A549 (cell line): ENCODE measurements around the gene XRRA1. TPM values are rescaled to one million over a fixed set of nuclear protein-coding genes. Genes with fewer than 3 reads are reported as not detected.

ENCODE experiments used
- ATAC-seq, 2 experiments: fragments of 200-7000 bp in 1 of 2; fragments of >200 bp in 1 of 2; cut with Nextera tagmentation in 1 of 2; cut with Tn5 transposase in 1 of 2; 3 replicates each; pipeline versions ENCODE4 v1.8.0 to v1.9.1; 2018 to 2020; ENCODE audit warnings: mild to moderate bottlenecking in 1 of 2, moderate library complexity in 1 of 2
- CTCF ChIA-PET: fragments of 300-600 bp; sonication (Branson Sonifier 250); formaldehyde crosslinking; extraction: SDS; loops from one replicate; lab custom pipeline; 2021; ENCODE audit warnings: antibody characterized with exemption, inconsistent platforms; lab: Yijun Ruan, JAX
- POLR2A ChIA-PET: fragments of 350-600 bp; formaldehyde crosslinking; extraction: SDS; loops from one replicate; lab custom pipeline; 2021; ENCODE audit warnings: antibody characterized with exemption, inconsistent platforms; lab: Yijun Ruan, JAX
- DNase-seq, 2 experiments: peaks; one replicate each; pipeline versions ENCODE4 v3.0.0 to v3.0.0-alpha.2; 2011 to 2016; ENCODE audit warnings: low read depth in 1 of 2, low spot score in 1 of 2
- FAIRE-seq: peaks from 2 replicates; lab custom pipeline; 2011; peaks lifted over from hg19 to GRCh38; lab: Jason Lieb, UNC
- H3K27ac ChIP-seq, 2 experiments: fragments of >200 bp; sonication (Bioruptor Twin); formaldehyde crosslinking; 3 replicates each; pipeline ENCODE4 v1.5.1; 2016 to 2017
- H3K4me1 ChIP-seq: fragments of >200 bp; sonication (Bioruptor Twin); formaldehyde crosslinking; 3 replicates; pipeline ENCODE4 v1.6.1; 2016
- H3K4me2 ChIP-seq: fragments of >200 bp; sonication (Bioruptor Twin); formaldehyde crosslinking; 3 replicates; pipeline ENCODE4 v1.6.1; 2016
- H3K4me3 ChIP-seq: fragments of >200 bp; sonication (Bioruptor Twin); formaldehyde crosslinking; 3 replicates; pipeline ENCODE4 v1.5.1; 2016
- H3K9me3 ChIP-seq: fragments of >200 bp; sonication (Bioruptor Twin); formaldehyde crosslinking; 3 replicates; pipeline ENCODE4 v1.6.1; 2016
- CEBPB ChIP-seq, 2 experiments: fragments of >200 bp in 1 of 2; sonication (Bioruptor Twin) in 1 of 2; formaldehyde crosslinking in 1 of 2; IDR thresholded peaks; 2 replicates each; pipeline ENCODE4 v1.6.1; 2012 to 2016
- CHD2 ChIP-seq: fragments of 150-350 bp; IDR thresholded peaks from 2 replicates; pipeline ENCODE4 v1.6.1; 2014; ENCODE audit warnings: low read length; ENCODE audit not compliant: partially characterized antibody
- CHD4 ChIP-seq: fragments of 200-600 bp; sonication (generic); IDR thresholded peaks from 2 replicates; pipeline ENCODE4 v1.6.1; 2016; ENCODE audit warnings: antibody characterized with exemption, mild to moderate bottlenecking, borderline replicate concordance
- E2F6 ChIP-seq: IDR thresholded peaks from 2 replicates; pipeline ENCODE4 v1.6.1; 2012; ENCODE audit warnings: low read depth, borderline replicate concordance
- ELK1 ChIP-seq: fragments of 150-350 bp; IDR thresholded peaks from 2 replicates; pipeline ENCODE4 v1.6.1; 2014; ENCODE audit warnings: low read depth, mild to moderate bottlenecking, low read length
- EP300 ChIP-seq, 2 experiments: fragments of >200 bp; sonication (Bioruptor Twin); formaldehyde crosslinking; IDR thresholded peaks; 2 replicates in 1 of 2; 3 replicates in 1 of 2; pipeline ENCODE4 v1.6.1; 2016 to 2017
- ESRRA ChIP-seq: fragments of 150-350 bp; IDR thresholded peaks from 2 replicates; pipeline ENCODE4 v1.6.1; 2014; ENCODE audit warnings: mild to moderate bottlenecking, low read length, borderline replicate concordance
- HES2 ChIP-seq: fragments of >200 bp; sonication (Bioruptor Twin); formaldehyde crosslinking; IDR thresholded peaks from 2 replicates; pipeline ENCODE4 v1.6.1; 2016
- HMGXB4 ChIP-seq: fragments of 250-450 bp; sonication (Bioruptor Pico); IDR thresholded peaks from 2 replicates; pipeline ENCODE4 v1.5.0; 2021; ENCODE audit warnings: mild to moderate bottlenecking, moderate library complexity, borderline replicate concordance
- HOXB13 ChIP-seq: fragments of 250-450 bp; sonication (Bioruptor Pico); IDR thresholded peaks from 2 replicates; pipeline ENCODE4 v1.5.0; 2020; ENCODE audit warnings: low read depth, mild to moderate bottlenecking, moderate library complexity
- KDM5A ChIP-seq: fragments of 200-600 bp; sonication (generic); IDR thresholded peaks from 2 replicates; pipeline ENCODE4 v1.6.1; 2016; ENCODE audit warnings: antibody characterized with exemption, mild to moderate bottlenecking
- MAX ChIP-seq: IDR thresholded peaks from 2 replicates; pipeline ENCODE4 v1.6.1; 2012
- MAZ ChIP-seq: fragments of 150-350 bp; IDR thresholded peaks from 2 replicates; pipeline ENCODE4 v1.6.1; 2014; ENCODE audit warnings: antibody characterized with exemption, low read depth, low read length, borderline replicate concordance
- MYC ChIP-seq: IDR thresholded peaks from 2 replicates; pipeline ENCODE4 v1.6.1; 2012; ENCODE audit warnings: mild to moderate bottlenecking, inconsistent platforms, low read length, improper control_type of control experiment, borderline replicate concordance
- NPAS2 ChIP-seq: fragments of 250-450 bp; sonication (Bioruptor Pico); IDR thresholded peaks from 2 replicates; pipeline ENCODE4 v1.8.0; 2022; ENCODE audit warnings: mild to moderate bottlenecking, moderate library complexity, borderline replicate concordance
- PBX3 ChIP-seq: IDR thresholded peaks from 2 replicates; pipeline ENCODE4 v1.6.1; 2012
- REST ChIP-seq: fragments of 200-600 bp; sonication (generic); IDR thresholded peaks from 2 replicates; pipeline ENCODE4 v1.6.1; 2016; ENCODE audit warnings: antibody characterized with exemption, mild to moderate bottlenecking, moderate library complexity
- RFX5 ChIP-seq: fragments of 450-650 bp; IDR thresholded peaks from 2 replicates; pipeline ENCODE4 v1.7.1; 2014; ENCODE audit warnings: antibody characterized with exemption, mild to moderate bottlenecking, moderate library complexity
- RNF2 ChIP-seq: fragments of 200-600 bp; sonication (generic); IDR thresholded peaks from 2 replicates; pipeline ENCODE4 v1.6.1; 2016; ENCODE audit warnings: low read depth, mild to moderate bottlenecking, antibody characterized with exemption, moderate library complexity, borderline replicate concordance
- SMC3 ChIP-seq: fragments of >200 bp; sonication (Bioruptor Twin); formaldehyde crosslinking; IDR thresholded peaks from 3 replicates; pipeline ENCODE4 v1.6.1; 2018; ENCODE audit warnings: inconsistent platforms
- TFCP2L1 ChIP-seq: fragments of 250-450 bp; sonication (Bioruptor Pico); IDR thresholded peaks from 2 replicates; pipeline ENCODE4 v1.5.0; 2021; ENCODE audit warnings: mild to moderate bottlenecking
- TP53 ChIP-seq: fragments of 250-450 bp; sonication (Bioruptor Pico); IDR thresholded peaks from 2 replicates; pipeline ENCODE4 v1.5.0; 2021; ENCODE audit warnings: mild to moderate bottlenecking, moderate library complexity
- ZC3H11A ChIP-seq: fragments of 450-650 bp; IDR thresholded peaks from 2 replicates; pipeline ENCODE4 v1.6.1; 2014; ENCODE audit warnings: antibody characterized with exemption, mild to moderate bottlenecking
- ZSCAN20 ChIP-seq: fragments of 250-450 bp; sonication (Bioruptor Pico); IDR thresholded peaks from 2 replicates; pipeline ENCODE4 v1.8.0; 2022; ENCODE audit warnings: mild to moderate bottlenecking, moderate library complexity
- WGBS: methylation state at CpG from one replicate; pipeline ENCODE4 v1.1.6; 2017; ENCODE audit errors: missing lambda C conversion rate; 5-methylcytosine and 5-hydroxymethylcytosine counted together
- polyA plus RNA-seq, 4 experiments: library from polyadenylated mRNA; depleted of rRNA in 3 of 4; stranded (reverse); fragments of >200 nt; fragmentation: RNase III in 1 of 4; extraction: RNeasy Plus Mini Kit Qiagen cat#74134 plus additional on column Dnase treatment in 1 of 4; gene quantifications; 2 replicates in 3 of 4; 3 replicates in 1 of 4; pipeline ENCODE4 v1.2.3, GENCODE V29; 2011 to 2017

The XRRA1 gene
- polyA plus RNA-seq, 2 of the 4 experiments (the other 2 are of a cell fraction): 6.6 to 10.6 TPM

- H3K4me3 ChIP-seq: no peak overlapping the region
- ChIA-PET POLR2A (no interaction called here), CTCF (interaction anchor here (5.6 to 11.4 kb wide), 2 partner anchors 319 to 326 kb away, joined by 26 to 160 read pairs; no protein-coding TSS in a partner anchor)
- H3K27ac ChIP-seq: no peak overlapping the region
- H3K9me3 ChIP-seq: no peaks in the 10 kb centered on the region
- no peak for DNase-seq
- TF ChIP-seq SMC3 (no peak), HMGXB4 (CRISPR knock-in tag) (no peak), NPAS2 (CRISPR knock-in tag) (no peak), RFX5 (no peak), ZC3H11A (no peak), MYC (no peak), KDM5A (no peak), EP300 (IDR thresholded peaks at IDR 0.05) (no peak), CEBPB (IDR thresholded peaks at IDR 0.05) (no peak), ELK1 (no peak), TFCP2L1 (CRISPR knock-in tag) (no peak), MAZ (no peak)
- no peak overlapping the region for H3K4me2 ChIP-seq
- no peak for FAIRE-seq
- peaks cover 9% of the 10 kb centered on the region; the same call in 2 of the 3 replicates for H3K4me1 ChIP-seq
- ATAC-seq: no peak
These were observed 25.8 kb downstream of the XRRA1 start for GRCh38 chr11:74923125-74923524.

GRCh38 chr11:74909812-74910211 lies 39.1 kb downstream of the XRRA1 start:
- CTCF ChIA-PET: interaction anchor here (0.6 to 3.6 kb wide), 5 partner anchors 9 to 339 kb away, joined by 3 to 16 read pairs (median 3); no protein-coding TSS in a partner anchor
- FAIRE-seq (no peak), DNase-seq (no peak), ATAC-seq (no peak)
- Histone ChIP-seq H3K4me2 (no peak overlapping the region), H3K4me1 (no peaks in the 10 kb centered on the region), H3K4me3 (no peak overlapping the region), H3K9me3 (no peaks in the 10 kb centered on the region), H3K27ac (no peak overlapping the region)
- WGBS: 63% methylated on average over 4 of the region's 4 CpGs
- TF ChIP-seq CHD2 (no peak), CHD4 (no peak)
- TF ChIP-seq, all 56 proteins: peak for 0
- POLR2A ChIA-PET: no interaction called here

- no peak for FAIRE-seq
- TF ChIP-seq MAX: no peak
- TF ChIP-seq REST: no peak
- no peak for TF ChIP-seq PBX3
- TF ChIP-seq RNF2: no peak
- TF ChIP-seq E2F6: no peak
- no peak for TF ChIP-seq CHD4
- no peak for TF ChIP-seq HOXB13 (CRISPR knock-in tag)
- TF ChIP-seq MYC: no peak
- TF ChIP-seq ZSCAN20 (CRISPR knock-in tag): no peak
- no peak for TF ChIP-seq ESRRA
- no peak for TF ChIP-seq NPAS2 (CRISPR knock-in tag)
- TF ChIP-seq HES2: no peak
- TF ChIP-seq TP53 (CRISPR knock-in tag): no peak
- Histone ChIP-seq H3K9me3 (no peaks in the 10 kb centered on the region), H3K4me3 (no peak overlapping the region), H3K4me1 (no peaks in the 10 kb centered on the region), H3K4me2 (no peak overlapping the region), H3K27ac (no peak overlapping the region)
- 76% methylated on average over 4 of the region's 4 CpGs for WGBS
- ATAC-seq: no peak
- DNase-seq: no peak
- ChIA-PET POLR2A (no interaction called here), CTCF (interaction anchor here (0.6 to 3.6 kb wide), 7 partner anchors 9 to 340 kb away, joined by 3 to 16 read pairs (median 3); no protein-coding TSS in a partner anchor)
These were observed 39.5 kb downstream of the XRRA1 start for GRCh38 chr11:74909385-74909784.
